Measurements from ENCODE around the gene VASN.
"Not testable (repeated sequence)": the region's sequence is repeated elsewhere in the genome, so short reads cannot be mapped to it uniquely, and the experiment has no call there.

The VASN gene

DNA sequence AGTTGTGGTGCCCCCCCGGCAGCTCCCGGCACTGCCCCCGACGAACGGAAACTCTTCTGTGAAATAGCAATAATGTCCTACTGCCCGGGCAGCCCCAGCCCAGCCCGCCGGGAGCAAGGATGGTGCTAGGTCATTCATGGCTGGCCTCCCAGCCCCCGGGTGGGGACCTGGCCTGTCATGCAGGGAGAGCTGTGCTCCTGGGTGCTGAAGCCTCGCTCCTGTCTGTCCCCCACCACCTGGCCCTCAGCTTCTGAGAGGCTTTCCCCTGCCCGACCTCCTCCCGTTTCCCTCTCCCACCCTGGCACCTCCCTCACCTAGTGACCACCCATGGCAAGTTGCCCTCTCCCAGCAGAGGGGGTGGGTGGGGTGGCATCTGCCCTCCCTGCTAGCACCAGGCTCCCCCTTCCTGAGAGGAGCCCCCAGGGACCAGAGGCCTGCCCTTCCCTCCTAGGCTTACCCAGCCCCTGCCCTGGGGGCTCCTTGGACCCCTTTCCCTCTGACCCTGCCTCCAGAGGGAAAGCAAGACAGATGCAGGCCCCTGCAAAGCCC, 34.0 kb upstream of the VASN start:
- no peak for DNase-seq

DNA sequence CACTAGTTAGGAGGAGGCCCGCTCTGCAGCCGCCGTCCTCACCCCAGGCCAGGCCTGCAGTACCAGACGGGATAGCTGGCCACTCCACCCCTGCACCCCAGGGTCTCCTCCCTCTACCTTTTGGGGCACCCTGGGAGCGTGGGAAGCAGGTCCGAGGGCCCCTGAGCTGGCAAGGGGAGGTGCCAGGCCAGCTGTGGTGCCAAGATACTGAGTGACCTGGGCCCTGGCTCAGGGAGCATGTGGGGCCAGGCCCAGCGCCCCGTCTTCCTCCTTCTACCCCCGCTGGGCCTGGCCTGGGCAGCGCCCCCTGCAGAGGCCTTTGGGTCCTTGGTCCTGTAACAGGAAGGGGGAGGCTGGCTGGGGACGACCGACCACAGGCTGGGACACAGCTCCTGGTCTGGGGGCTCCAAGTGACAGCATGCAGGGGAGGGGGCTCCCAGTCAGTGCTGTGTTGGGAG, 33.5 kb upstream of the VASN start:
- no peak for DNase-seq

DNA sequence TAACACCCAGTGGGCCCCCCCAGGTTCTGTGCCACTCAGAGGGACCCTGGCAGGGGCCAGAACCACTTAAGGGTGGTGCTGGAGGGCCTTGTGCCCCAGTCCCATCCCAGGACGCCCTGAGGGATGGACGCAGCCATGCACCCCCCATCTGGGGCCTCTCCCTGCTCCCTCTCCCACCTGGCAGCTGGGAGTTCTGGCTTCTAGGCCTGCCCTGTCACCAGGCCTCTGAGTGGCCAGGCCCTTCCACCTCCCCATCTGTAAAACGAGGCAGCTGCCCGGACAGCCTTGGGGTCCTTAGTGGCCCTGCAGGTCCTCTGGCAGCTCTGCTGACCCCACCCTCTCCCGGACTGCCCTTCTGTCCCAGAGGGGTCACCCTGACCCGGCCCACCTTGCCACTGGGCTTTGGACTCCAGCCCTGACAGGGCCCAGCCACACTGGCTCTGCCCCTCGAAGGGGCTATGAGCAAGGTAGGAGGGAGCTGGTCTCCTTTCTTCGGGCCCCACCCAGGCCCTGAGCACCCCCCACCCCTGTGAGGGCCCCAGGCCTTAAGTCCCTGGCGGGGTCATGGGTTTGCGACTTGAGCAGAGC, 32.8 kb upstream of the VASN start:
- no peak for DNase-seq

DNA sequence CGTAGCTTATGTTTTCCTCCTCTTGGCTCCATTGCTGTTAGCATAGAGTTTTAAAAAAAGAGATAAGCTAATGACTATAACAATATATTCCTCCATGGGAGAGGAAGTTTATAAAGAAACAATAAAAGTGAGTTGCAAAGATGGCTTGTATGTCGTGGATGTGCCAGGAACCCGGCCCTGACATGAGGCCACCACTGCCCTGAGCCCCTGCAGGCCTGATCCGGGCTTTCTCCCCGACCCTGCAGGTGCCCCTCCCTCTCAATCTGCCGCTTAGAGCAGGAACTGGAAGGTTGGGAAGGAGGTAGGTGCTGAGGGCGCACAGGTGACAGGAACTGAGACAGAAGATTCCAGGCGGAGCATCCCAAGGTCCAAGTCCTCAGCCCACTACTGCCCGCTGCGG, 32.2 kb upstream of the VASN start:
- DNase-seq: no peak

DNA sequence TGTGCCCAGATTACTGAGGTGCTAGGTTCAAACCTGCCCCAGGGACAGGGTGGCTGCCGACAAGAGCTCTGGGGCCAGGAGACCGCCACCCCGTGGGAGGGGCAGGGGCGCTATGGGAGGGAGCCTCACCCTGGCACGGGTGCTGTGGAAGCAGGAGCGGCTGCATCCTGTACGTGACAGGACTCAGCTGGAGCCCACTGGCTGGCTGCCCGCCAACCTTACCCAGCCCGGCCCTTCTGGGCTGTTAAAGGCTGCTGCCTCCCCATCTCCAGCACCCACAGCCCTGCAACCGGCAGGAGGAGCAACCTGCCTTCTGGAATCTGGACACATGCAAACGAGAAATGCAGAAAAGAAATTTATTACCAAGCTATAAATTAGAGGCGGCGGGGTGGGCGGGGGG, 31.7 kb upstream of the VASN start:
- peak; percentile 70 for DNase-seq

DNA sequence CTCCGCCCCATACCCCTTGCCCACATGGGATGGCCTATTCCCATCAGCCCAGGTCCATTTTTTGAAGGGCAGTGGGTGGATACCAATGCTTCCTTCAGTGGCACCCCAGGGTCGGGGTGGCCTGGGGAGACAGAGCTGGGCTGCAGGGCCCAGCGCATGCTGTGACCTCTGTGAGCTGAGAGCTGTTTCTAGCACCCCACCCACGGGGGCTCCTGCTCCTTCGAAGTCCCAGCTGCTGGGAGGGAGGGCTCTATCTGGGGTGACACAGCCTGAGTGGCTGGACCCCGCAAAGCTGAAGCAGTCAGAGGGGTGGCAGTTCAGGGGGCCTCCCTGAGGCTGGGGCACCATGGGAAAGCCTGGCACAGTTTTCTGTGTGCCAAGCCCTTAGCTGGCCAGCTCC, 31.2 kb upstream of the VASN start:
- no peak for DNase-seq

DNA sequence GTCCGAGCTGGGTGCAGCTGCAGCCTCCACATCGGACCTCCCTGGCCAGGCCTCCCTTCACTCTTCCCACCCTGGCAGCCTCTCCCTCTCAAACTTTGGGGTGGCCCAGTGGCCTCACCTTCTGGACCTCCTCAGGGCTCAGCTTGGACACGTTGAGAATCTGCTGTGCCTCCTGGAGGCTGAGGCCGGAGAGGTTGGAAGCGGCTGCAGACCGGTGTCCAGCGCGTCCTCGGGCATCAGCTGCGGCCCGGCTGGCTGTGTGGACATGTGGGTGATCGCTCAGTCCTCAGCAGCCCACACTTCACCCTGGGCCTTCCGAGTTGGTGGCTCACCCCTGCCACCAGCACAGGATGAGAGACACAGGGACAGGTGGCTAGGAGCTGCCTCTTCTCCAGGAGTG, 30.4 kb upstream of the VASN start:
- no peak for DNase-seq

DNA sequence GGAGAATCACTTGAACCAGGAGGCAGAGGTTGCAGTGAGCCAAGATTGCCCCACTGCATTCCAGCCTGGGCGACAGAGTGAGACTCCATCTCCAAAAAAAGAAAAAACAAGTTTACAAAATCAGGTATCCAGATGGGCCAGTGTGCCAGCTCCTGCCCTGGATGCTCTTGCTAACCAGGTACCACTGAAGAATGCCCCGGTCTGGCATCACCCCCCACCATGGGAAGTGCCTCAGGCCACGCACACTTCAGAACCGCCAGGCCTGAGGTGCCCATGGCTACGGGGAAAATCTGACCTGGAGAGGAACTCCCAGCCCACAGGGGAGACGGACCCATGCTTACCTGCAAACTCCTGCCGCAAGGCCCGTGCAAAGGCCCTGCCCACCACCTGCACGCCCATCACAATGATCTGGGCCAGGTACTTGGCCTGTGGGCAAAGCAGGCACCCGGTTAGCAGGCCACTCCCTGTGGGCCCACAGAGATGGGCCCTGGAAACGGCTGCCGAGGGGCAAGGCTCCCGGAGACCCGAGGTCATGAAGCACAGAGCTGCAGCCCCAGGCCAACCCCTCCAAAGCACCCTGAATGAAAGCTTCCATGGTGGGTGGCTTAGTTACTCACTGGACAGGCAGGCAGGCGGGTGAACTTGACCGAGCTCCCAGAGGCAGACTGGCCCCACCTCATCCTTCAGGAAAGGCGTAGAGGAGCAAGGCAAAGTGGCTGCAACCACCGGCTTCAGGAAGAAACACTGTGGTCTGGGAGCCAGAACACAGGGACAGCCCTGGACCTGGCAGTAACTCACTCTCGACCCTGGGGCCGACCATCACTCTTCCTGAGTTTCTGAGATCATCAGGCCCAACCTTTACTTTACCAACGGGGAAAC, 28.5 kb upstream of the VASN start:
- no peak for DNase-seq

DNA sequence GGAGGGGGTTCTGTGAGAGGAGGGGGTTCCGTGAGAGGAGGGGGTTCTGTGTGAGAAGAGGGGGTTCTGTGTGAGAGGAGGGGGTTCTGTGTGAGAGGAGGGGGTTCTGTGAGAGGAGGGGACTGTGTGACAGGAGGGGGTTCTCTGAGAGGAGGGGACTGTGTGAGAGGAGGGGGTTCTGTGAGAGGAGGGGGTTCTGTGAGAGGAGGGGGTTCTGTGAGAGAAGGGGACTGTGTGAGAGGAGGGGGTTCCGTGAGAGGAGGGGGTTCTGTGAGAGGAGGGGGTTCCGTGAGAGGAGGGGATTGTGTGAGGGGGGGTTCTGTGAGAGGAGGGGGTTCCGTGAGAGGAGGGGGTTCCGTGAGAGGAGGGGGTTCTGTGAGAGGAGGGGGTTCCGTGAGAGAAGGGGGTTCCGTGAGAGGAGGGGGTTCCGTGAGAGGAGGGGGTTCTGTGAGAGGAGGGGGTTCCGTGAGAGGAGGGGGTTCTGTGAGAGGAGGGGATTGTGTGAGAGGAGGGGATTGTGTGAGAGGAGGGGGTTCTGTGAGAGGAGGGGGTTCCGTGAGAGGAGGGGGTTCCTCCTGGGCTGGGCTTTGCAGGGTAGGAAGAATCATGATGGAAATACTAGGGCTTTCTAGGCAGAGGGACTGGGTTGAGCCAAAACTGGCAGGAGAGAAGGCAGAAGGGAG, 27.2 kb upstream of the VASN start:
- not testable (repeated sequence) for DNase-seq

DNA sequence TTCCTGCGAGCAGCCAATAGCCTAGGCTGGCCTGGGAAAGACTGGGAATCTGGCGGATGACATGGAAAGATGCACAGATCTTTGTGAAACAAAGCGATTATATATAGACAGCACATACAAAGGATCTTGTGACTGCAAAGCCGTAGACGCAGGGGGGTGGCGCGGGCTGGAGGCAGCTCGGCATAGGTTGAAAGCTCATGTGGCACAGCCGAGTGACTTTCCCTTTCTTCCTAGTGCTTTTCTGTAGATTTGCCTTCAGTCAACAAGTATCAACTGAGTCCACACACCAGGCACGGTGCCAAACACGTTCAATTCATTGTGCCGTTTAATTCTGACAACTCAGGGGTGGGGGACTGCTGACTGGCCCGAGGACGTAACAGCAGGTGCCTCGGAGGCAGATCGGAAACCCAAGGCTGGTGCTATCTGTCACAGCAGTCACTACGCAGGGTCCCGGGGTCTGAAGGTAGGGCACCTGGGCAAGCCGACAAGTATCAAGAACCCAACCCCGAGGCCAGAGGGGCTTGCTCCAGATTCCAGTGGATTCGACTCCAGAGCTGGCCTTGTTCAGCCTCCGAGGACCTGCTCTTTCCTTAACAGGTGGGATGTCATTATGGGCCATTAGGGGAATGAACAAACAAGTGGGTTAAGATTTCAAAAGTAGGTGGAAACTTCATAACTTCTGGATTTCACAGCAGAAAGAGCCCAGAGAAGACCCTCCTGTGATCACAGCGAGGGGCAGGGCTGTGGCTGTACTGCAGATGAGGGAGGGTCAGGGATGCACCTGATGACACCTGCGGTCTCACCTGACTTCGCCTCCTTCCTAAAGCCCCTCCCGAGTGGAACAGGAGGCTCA, 26.4 kb upstream of the VASN start:
- DNase-seq: no peak

DNA sequence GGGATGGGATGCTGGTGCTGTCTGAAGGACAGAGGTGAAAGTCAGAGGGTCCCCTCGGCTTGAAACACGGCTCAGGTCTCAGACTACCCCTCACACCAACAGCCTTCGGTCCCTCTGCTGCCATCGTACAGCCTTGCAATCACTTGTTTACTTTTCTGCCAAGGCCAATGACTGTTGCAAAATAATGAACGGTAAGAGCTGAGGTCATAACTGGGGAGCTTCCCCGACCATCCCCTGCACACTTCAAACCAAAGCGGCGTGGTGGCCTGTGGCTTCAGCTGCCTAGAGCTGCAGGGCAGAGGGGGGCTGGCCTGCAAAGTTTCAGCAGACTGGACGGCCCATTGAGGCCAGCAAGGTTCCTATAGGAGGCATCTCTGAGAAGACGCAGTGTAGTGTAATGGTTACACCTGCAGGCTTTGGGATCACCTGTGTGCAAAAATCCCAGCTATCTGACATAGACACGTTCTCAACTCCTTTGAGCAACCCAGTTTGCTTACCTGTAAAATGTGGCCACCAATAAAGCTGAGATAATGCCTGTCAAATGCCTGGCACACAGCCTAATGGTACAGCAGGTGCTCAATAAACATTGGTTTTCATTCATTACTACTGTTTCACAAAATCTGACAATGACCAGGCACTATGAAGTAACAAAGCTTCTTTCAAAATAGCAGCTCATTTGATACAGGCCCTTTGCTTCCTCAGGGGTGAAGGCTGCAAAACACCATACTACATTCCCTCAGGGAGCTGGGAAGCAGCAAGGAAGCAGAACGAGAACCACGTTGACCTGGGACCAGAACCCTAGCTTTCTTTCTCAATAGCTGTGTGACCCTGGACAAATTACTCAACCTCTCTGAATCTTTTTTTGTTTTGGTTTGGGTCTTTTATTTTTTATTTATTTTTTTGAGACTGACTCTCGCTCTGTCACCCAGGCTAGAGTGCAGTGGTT, 25.5 kb upstream of the VASN start:
- DNase-seq: peak; percentile 67

DNA sequence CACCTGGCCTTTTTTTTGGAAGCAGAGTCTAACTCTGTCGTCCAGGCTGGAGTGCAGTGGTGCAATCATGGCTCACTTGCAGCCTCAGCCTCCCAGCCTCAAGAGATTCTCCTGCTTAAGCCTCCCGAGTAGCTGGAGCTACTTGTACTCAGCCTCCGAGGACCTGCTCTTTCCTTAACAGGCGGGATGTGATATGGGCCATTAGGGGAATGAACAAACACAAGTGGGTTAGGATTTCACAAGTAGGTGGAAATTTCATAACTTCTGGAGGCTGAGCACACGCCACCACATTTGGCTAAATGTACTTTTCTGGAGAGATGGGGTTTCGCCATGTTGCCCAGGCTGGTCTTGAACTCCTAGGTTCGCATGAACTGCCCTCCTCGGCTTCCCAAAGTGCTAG, 24.6 kb upstream of the VASN start:
- DNase-seq: peak; percentile 70

DNA sequence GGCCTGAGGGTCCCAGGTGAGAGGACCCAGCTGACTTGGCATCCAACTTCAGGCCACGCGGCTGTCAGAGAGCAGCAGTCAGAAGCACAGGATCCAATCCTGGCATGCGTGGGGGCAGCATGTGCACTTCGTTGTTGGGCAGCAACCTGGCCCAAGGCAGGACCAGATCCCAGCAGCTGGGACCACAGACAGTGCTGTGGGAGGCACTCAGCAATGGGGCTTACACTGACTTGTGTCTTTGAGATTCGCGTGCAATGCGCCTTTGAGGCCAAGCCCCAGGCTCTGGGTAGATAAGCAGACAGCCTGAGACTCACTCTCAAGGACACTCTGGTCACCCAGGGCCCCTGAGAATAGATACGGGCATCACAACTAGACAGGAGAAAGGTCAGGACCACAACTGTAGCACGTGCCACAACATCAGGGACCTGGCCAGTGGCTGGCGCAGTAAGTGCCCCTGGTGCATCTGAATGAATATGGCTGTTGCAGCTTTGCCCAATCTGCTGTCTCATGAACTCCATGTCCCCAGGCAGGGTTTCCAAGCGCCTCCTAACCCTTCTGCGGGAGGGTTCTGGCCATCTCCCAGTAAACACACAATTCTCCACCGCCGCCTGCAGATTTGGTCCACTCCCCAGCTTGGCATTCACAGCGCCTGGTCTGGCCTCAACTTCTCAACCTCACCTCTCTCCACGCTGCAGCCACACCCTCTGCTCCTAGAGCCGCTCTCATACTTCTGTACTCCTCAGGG, 23.7 kb upstream of the VASN start:
- peak; percentile 81 for DNase-seq

DNA sequence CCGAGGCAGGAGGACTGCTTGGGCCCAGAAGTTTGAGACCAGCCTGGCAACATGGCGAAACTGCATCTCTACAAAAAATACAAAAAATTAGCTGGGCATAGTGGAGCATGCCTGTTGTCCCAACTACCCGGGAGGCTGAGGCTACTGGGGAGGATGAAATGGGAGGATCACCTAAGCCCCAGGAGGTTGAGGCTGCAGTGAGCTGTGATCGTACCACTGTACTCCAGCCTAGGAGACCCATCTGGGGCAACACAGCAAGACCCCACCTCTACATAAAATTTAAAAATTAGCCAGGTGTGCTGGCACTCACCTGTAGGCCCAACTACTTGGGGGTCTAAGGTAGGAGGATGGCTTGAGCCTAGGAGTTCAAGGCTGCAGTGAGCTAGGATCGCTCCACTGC, 22.3 kb upstream of the VASN start:
- DNase-seq: no peak

DNA sequence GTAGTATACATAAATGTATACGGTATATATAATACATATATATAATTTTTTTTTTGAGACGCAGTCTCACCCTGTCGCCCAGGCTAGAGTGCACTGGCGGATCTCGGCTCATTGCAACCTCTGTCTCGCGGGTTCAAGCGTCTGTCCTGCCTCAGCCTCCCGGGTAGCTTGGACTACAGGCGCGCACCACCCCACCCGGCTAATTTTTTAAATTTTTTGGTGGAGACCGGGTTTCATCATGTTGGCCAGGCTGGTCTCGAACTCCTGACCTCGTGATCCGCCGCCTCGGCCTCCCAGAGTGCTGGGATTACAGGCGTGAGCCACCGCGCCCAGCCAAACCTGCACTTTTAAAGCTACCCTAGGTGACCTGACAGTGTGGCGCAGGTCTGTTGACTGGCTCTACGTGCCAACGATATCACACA, 21.3 kb upstream of the VASN start:
- DNase-seq: no peak

DNA sequence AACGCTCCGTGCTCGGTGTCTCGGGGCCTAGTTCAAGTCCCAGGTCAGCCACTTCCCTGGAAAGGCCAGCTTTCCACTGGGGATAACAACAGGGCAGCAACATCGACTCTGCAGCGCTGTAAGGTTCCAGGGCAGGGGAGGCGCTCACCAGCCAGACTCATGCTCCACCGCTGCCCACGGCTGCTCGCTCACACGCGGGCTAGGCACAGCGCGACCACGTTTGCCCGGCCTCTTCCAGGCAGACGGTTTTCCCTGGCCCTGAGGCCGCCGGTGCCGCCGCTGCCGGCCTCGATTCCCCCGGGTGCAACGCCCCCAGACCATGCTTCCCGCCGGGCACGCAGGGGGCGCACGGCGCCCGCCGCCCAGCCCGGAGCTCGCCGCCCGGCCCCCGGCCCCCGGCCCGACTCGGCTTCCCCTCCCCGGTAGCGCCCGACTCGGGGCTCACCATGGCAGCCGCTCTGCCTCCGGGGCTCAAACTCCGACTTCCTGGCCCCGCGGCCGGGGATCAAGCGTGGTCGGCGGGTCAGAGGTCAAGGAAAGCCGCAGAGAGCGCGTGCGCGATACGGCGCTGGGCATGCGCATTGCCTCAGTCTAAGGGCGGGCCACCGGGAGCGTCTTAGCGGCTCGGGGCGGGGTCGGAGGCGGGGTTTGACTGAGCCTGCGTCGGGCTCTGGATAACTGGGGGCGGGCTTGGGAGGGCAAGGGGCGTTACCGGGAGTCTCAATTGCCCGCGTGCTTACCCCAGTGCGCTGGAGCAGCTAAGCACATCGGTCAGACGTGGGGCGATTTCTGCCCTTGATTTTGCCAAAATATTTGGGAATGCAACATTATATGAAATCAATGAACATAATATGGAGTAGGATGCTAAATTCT, 20.6 kb upstream of the VASN start, which contains the start of gene PAM16:
TSS of gene PAM16 (minus strand) at position 535 of the 873 bp plus-strand sequence. CDS start at position 448, 87 bp downstream.
- peak; percentile 99 for DNase-seq

DNA sequence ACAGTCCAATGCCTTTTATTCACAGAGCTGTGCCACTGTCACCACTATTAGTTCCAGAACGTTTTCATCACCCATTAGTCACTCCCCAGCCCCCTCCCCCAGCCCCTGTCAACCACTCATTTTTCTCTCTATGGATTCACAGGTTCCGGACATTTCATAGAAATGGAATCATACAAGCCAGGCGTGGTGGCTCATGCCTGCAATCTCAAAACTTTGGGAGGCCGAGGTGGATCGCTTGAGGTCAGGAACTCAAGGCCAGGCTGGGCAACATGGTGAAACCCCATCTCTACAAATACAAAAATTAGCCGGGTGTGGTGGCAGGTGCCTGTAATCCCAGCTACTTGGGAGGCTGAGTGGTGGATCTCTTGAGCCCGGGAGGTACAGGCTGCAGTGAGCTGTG, 19.8 kb upstream of the VASN start:
- DNase-seq: no peak

DNA sequence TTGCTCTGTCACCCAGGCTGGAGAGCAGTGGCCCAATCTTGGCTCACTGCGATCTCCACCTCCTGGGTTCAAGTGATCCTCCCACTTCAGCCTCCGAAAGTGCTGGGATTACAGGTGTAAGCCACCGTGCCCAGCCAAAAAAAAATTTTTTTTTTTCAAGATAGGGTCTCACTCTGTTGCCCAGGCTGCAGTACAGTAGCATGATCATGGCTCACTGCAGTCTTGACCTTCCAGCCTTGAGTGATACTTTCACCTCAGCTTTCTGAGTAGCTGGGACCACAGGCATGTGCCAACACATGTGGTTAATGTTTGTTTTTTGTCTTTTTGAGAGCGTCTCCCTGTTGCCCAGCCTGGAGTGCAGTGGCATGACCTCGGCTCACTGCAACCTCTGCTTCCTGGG, 18.8 kb upstream of the VASN start:
- no peak for DNase-seq

DNA sequence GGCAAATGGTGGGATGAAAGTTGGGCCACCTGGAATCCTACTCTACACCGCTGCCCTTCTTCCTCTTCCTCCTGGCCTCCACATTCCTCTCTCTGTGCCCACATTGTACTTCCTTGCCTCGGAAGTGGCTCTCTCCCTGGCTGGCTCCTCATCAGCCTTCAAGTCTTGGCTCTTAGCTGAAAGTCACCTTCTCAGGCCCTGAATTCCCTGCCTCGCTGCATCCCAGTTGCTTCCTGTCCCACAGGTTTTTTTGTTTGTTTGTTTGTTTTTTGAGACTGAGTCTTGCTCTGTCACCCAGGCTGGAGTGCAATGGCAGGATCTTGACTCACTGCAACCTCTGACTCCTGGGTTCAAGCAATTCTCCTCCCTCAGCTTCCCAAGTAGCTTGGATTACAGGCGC, 18.0 kb upstream of the VASN start:
- no peak for DNase-seq

Data from hematopoietic multipotent progenitor cell treated with erythropoietin and hydrocortisone succinate and interleukin-3 and kit ligand, for 4 days (in vitro differentiated cells).